ENCODE measurements around the gene OXNAD1.

The OXNAD1 gene

GRCh38 chr3:16264708-16265454 lies at the start of gene OXNAD1, which contains the start of gene DPH3:
TSS of gene OXNAD1 (plus strand) at chr3:16265212. CDS start at chr3:16270953, 5,741 bp downstream.
TSS of gene DPH3 (minus strand) at chr3:16264943. CDS start at chr3:16264876, 67 bp downstream.
- no peak for FAIRE-seq

GRCh38 chr3:16216373-16216935 lies 48.6 kb upstream of the OXNAD1 start:
- no peak for FAIRE-seq

GRCh38 chr3:16219777-16220176 lies 45.2 kb upstream of the OXNAD1 start:
- no peak for FAIRE-seq

GRCh38 chr3:16221990-16222389 lies 43.0 kb upstream of the OXNAD1 start:
- no peak for FAIRE-seq

- no peak for FAIRE-seq
These were observed 42.5 kb upstream of the OXNAD1 start for GRCh38 chr3:16222547-16222946.

GRCh38 chr3:16224325-16224724 lies 40.7 kb upstream of the OXNAD1 start:
- FAIRE-seq = no peak

GRCh38 chr3:16227566-16227965 lies 37.4 kb upstream of the OXNAD1 start:
- FAIRE-seq = no peak

GRCh38 chr3:16229681-16230080 lies 35.3 kb upstream of the OXNAD1 start:
- no peak for FAIRE-seq

- FAIRE-seq = no peak
These were observed 33.0 kb upstream of the OXNAD1 start for GRCh38 chr3:16231983-16232382.

GRCh38 chr3:16233806-16234205 lies 31.2 kb upstream of the OXNAD1 start:
- no peak for FAIRE-seq

GRCh38 chr3:16234281-16234680 lies 30.7 kb upstream of the OXNAD1 start:
- FAIRE-seq = no peak

- FAIRE-seq = no peak
These were observed 28.9 kb upstream of the OXNAD1 start for GRCh38 chr3:16236030-16236639.

- FAIRE-seq = no peak
These were observed 28.1 kb upstream of the OXNAD1 start for GRCh38 chr3:16236856-16237393.

GRCh38 chr3:16239086-16239770 lies 25.8 kb upstream of the OXNAD1 start:
- FAIRE-seq = no peak

GRCh38 chr3:16239780-16240179 lies 25.2 kb upstream of the OXNAD1 start:
- no peak for FAIRE-seq

- FAIRE-seq = no peak
These were observed 24.6 kb upstream of the OXNAD1 start for GRCh38 chr3:16240229-16241023.

- no peak for FAIRE-seq
These were observed 23.8 kb upstream of the OXNAD1 start for GRCh38 chr3:16241225-16241624.

GRCh38 chr3:16242177-16242576 lies 22.8 kb upstream of the OXNAD1 start:
- no peak for FAIRE-seq

- FAIRE-seq = no peak
These were observed 21.1 kb upstream of the OXNAD1 start for GRCh38 chr3:16243706-16244490.

GRCh38 chr3:16245609-16246008 lies 19.4 kb upstream of the OXNAD1 start:
- no peak for FAIRE-seq

GRCh38 chr3:16247282-16248061 lies 17.5 kb upstream of the OXNAD1 start:
- no peak for FAIRE-seq
